Prostate gland (tissue), 2 donors: ENCODE data around the gene SYDE1.

Experiments used
- POLR2A ChIP-seq: fragments of 450-650 bp; IDR thresholded peaks from one replicate; pipeline ENCODE4 v1.6.1; 2016; ENCODE audit warnings: antibody characterized with exemption, mild to moderate bottlenecking
- TF ChIP-seq, protein P1 (sequence below), 4 experiments: fragments of 200-600 bp in 2 of 4; fragments of 450-650 bp in 2 of 4; sonication (generic) in 2 of 4; IDR thresholded peaks; 1 replicate in 3 of 4; 2 replicates in 1 of 4; pipeline ENCODE4 v1.5.1; 2016 to 2019; ENCODE audit warnings: antibody characterized with exemption in 4 of 4, mild to moderate bottlenecking in 2 of 4, moderate library complexity in 2 of 4

DNA sequence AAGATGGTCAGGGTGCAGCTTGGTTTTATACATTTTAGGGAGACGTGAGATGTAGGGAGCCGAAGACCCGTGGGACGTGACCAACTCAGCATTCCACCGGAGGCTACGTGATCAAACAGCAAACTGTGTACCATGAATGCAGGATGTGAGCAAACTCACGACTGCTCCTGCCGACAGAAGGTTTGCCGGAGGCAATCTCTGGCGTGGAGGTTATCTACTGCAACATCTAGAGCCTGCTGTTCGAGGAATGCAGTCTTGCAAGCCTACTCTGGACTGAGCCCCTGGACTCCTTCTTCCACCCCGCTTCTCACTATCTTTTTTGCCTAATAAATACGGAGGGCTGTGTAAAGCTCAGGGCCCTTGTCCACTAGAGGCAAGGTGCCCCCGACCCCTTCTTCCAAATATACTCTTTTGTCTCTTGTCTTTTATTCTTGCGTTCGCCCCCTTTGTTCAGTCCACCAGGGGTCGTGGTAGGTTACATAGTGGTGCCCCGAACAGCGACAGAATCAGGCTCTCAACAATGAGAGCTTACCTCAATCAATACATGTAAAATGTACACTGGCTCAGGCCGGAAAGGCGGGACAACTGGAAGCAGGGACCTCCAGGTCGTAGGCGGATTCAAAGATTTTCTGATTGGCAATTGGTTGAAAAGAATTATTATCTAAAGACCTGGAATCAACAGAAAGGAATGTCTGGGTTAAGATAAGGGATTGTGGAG is 34.1 kb upstream of the SYDE1 start:
- TF ChIP-seq POLR2A: no peak
- TF ChIP-seq, protein P1, sequence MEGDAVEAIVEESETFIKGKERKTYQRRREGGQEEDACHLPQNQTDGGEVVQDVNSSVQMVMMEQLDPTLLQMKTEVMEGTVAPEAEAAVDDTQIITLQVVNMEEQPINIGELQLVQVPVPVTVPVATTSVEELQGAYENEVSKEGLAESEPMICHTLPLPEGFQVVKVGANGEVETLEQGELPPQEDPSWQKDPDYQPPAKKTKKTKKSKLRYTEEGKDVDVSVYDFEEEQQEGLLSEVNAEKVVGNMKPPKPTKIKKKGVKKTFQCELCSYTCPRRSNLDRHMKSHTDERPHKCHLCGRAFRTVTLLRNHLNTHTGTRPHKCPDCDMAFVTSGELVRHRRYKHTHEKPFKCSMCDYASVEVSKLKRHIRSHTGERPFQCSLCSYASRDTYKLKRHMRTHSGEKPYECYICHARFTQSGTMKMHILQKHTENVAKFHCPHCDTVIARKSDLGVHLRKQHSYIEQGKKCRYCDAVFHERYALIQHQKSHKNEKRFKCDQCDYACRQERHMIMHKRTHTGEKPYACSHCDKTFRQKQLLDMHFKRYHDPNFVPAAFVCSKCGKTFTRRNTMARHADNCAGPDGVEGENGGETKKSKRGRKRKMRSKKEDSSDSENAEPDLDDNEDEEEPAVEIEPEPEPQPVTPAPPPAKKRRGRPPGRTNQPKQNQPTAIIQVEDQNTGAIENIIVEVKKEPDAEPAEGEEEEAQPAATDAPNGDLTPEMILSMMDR (IDR thresholded peaks at IDR 0.05): no peak
